Activated CD4-positive, alpha-beta T cell treated with anti-CD3 and anti-CD28 coated beads, Interleukin-2, amount 50 U/mL, for 24 hours (primary cell): ENCODE measurements around the gene C1QTNF9.
"Not testable (repeated sequence)": the region's sequence is repeated elsewhere in the genome, so short reads cannot be mapped to it uniquely, and the experiment has no call there.

Experiments
- DNase-seq, 2 donors: peaks; one replicate each; pipeline ENCODE4 v3.0.0-alpha.2; 2020; ENCODE audit warnings: low read depth in 1 of 2, low spot score in 1 of 2

C1QTNF9 gene

GRCh38 chr13:24281188-24282008, 28.0 kb upstream of the C1QTNF9 start:
- no peak for DNase-seq

- DNase-seq, result no peak
Observed at GRCh38 chr13:24282256-24282655, 27.1 kb upstream of the C1QTNF9 start.

- no peak for DNase-seq
Observed at GRCh38 chr13:24284889-24285565, 24.4 kb upstream of the C1QTNF9 start.

DNA sequence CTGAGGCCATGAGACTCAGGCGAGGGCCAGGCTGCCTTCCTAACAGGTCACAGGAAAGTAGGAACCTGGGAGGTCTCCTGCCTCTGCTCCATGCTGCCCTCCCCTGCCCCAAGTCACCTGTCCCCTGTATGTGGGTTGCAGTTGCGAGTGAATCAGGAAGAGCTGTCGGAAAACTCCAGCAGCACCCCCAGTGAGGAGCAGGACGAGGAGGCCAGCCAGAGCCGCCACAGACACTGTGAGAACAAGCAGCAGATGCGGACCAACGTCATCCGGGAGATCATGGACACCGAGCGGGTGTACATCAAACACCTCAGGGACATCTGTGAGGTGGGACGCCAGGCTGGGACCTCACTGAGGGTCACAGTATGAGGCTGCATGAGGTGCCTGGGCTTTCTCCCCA, 22.8 kb upstream of the C1QTNF9 start:
- DNase-seq, result no peak

DNA sequence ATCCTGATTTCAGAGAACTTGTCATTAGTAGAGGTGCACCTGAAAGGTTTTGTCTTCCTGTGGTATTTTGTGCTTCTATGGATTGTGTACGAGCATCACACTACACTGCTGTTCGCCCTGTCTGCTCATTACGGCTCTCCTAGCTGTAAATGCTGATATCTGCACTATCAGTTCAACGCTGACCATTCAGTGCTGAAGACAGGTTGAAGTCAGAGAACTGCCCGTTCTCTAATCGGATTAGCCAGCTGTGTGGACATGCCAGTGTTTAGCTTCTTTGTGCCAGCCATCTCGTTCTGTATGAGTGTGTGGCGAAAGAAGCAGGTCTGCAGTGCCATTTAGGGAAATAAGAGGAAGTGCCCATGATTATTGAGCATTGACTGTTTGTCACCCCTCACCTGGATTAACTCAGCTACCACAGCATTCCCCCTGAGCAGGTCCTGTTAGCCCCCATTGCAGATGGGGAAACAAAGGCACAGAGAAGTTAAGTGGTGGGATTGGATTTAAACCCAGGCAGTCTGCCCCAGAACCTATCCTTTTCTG, 21.6 kb upstream of the C1QTNF9 start:
- no peak for DNase-seq

DNA sequence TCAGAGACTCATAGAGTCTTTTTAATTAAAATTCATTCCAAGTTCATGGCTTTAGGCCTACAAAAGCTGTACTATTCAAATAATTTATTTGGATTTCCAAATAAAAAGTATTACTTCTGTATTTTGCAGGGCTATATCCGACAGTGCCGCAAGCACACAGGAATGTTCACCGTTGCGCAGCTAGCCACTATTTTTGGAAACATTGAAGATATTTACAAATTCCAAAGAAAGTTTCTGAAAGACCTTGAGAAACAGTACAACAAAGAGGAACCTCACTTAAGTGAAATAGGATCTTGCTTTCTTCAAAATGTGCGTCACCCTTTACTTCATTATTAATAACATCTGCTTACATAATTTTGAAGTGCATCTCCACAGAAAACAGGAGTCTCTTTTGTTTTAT, 20.5 kb upstream of the C1QTNF9 start:
- no peak for DNase-seq

DNA sequence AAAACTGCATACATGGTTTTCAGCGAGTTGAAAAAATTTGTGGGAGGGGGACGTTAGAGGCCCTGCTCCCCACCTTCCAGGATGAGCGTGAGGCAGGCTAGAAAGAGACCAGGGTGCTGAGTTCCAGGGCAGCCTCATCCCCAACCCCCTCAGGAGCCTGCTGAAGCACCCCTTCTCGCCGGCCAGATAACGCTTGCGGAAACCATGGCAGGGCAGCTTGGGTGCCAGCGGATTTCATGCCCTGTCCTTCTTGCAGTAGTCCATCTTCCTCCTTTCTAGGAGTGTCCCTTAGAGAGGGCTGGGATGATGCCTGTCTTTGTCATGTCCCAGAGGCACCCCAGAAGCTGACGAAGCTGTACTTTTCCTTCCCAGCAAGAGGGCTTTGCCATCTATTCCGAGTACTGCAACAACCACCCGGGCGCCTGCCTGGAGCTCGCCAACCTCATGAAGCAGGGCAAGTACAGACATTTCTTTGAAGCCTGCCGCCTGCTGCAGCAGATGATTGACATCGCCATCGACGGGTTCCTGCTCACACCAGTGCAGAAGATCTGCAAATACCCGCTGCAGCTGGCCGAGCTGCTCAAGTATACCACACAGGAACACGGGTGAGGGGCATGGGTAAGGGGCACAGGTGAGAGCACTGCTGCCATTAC, 19.0 kb upstream of the C1QTNF9 start:
- DNase-seq, result no peak

DNA sequence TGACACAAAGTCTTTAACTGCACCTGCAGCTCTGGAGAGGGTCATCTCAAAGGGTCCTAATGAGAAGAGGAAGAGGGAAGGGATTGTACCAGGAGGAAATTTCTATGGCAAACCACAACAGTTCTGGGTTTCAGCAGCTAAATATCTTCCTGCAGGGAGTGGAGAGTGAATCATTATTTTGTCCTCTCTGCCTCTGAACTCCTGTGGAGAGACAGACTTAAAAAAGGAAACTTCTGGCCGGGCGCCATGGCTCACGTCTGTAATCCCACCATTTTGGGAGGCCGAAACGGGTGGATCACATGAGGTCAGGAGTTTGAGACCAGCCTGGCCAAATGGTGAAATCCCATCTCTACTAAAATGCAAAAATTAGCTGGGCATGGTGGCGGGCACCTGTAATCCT, 16.9 kb upstream of the C1QTNF9 start:
- no peak for DNase-seq

DNA sequence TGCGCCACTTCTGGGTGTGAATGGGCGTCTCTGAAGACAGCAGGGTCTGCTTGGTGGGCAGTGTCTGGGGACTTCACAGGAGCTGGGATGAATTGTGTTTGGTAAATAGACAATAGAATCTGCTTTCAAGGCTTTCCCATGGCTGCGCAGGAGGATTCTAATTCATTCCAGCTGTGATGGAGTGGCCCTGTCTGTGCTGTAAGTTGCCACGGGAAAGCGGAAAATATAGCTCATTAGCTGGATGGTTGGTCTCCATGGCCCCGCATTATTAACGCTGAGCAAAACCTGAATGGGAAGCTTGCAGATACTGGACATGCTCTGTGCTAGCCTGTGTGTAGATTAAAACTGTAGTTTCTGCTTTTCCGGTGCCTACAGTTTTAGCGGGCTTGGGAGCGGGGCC, 15.6 kb upstream of the C1QTNF9 start:
- no peak for DNase-seq

DNA sequence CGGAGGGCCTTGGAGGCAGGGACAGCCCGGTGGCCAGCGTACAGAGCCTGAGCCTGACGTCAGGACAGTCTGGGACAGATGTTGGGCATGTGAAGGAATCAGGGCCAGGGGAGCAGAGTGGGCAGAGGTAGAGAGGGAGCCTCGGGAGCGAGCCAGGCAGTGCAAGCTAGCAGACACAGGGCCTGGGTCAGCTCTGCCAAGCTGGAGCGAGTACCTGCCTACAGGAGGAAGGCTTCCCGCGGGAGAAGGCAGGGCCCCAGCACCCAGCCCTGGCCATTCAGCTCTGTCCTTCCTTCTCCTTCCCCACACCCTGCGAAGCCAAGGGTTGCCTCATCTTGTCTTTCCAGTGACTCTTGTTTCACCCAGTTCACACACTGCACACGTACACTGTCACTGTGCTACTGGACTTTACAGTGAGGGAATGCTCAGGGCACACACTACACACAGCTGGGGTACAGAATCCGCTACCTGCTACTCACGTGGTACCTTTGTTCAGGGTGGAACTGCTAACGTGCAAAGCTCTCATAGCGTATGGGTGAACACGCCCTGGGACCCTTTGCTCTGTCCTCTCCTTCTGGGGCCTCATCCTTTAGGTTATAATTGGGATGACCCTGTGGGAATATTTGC, 9.8 kb upstream of the C1QTNF9 start:
- DNase-seq, result no peak

DNA sequence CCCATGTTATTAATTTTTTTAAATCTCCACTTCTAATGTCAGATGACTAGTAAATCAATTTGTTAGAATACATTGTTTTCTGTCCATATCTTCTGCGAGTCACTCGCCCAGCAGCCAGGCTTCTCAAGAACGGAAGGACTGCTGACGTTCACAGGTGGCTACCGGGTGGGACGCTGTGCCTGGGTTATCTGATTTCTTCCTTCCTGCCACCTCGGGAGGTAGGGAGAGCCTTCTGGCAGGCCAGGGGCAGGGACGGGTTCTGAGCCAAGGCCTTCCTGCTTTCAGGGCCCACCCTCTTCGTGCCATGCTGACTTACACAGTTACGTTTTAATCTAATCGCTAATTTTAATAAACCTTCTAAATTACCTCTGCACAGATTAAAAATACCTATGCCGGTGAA, 7.9 kb upstream of the C1QTNF9 start:
- no peak for DNase-seq

DNA sequence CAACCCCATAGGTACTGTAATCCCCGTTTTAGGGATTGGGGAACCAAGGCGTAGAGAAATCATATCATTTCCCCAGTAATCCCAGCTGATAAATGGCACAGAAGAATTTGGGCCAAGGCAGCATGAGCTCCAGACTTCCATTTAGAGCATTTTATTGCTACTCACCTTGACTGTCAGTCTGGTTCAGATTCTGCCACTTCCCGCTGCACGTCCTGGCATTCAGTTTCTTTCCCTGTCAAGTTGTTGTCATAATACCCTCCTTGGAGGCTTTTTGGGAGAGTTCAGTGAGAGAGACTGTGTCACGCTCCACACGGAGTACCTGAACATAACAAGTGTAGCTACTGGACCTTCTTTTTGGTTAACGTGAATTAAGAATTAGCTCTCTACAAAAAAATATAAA, 7.5 kb upstream of the C1QTNF9 start:
- no peak for DNase-seq

DNA sequence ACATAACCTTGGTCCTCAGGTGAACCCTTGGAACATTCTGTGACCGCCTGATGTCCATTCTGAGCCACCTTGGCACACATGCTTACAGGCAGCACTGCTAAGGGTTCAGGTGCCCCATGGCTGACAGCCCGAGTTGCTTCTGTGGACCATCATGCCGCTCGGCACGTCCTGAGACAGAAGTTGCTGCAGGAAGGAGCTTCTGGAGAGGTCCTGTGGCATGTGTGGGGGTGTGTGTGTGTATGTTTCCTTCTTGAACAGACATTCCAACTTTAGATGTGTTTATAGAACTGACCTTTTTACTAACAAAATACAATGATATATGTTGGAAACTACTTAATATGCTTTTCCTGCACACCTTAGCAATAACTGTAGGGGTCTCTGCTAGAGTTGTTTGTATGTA, 4.8 kb upstream of the C1QTNF9 start:
- DNase-seq, result no peak

- DNase-seq, result no peak
Observed at GRCh38 chr13:24306632-24307031, 2.7 kb upstream of the C1QTNF9 start.

DNA sequence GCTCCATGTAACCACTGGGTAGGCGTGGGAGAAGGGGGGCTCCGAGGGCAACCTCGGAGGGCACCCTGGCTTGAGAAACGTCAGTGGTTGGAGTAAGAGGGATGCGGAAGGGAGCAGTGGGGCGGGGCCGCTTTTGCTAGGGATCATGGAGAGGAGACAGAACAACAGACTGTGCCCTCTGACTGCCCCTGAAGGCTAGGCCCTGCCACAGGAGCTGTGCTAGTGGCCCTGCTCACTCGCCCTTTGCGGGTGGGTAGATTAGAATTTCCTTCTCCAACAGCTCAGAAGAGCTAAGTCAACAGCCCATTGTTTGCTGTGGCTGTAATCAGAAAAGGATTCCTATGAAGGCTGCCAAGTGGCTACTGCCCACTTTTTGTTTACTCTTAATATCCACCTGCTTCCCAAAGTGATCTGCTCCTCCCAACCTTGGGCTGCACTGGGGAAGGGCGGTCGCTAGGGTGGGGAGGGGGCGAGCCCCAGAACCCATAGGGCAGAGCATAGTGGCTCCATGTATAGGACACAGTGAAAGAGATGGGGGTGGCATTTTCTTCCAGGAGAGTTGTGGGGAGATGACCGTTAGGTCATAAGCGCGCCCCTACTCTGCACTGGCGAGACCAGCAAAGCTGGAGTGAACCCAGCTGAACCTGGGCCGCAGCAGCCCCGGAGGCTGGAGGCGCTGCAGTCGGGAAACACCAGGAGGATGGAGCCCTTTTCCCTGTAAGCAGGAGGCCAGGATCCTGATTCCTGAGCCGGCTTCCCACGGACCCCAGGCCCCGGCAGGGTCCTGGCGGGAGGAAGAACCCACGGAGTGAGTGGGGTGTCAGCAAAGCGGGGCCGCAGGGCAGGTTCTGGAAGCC, 1.9 kb upstream of the C1QTNF9 start:
- no peak for DNase-seq

GRCh38 chr13:24308068-24308445, 1.3 kb upstream of the C1QTNF9 start:
- no peak for DNase-seq

- no peak for DNase-seq
Observed at GRCh38 chr13:24308488-24309020, 826 bp upstream of the C1QTNF9 start.

- DNase-seq, result no peak
Observed at GRCh38 chr13:24313439-24313838, 4.1 kb downstream of the C1QTNF9 start.

GRCh38 chr13:24317835-24318234, 8.5 kb downstream of the C1QTNF9 start:
- not testable (repeated sequence) for DNase-seq

DNA sequence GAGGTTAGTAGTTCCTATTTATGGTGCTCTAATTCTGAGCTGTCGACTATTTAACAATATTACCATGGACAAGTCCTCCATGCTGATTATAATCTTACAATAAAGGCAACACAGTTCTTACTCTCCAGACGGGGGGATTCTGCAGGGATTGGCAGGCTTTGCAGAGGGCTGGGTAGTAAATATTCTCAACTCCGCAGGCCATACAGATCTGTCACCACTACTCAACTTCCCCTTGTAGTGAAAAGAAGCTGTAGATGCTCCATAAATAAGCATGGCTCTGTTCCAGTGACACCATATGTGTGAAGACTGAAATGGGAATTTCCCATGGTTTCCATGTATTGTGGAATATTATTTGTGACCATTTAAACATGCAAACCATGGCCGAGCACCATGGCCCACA, 9.5 kb downstream of the C1QTNF9 start:
- not testable (repeated sequence) for DNase-seq
